Measurements from ENCODE around the gene GSTM3. TPM values are rescaled to one million over a fixed set of nuclear protein-coding genes. Genes with fewer than 3 reads are reported as not detected.

GSTM3 gene
- total and polyA plus RNA-seq, 9 of the 15 experiments (the other 6 are each of a cell fraction or from before 2014, with no cell fraction given): 3.9 to 24.5 (median 9.4) TPM

DNA sequence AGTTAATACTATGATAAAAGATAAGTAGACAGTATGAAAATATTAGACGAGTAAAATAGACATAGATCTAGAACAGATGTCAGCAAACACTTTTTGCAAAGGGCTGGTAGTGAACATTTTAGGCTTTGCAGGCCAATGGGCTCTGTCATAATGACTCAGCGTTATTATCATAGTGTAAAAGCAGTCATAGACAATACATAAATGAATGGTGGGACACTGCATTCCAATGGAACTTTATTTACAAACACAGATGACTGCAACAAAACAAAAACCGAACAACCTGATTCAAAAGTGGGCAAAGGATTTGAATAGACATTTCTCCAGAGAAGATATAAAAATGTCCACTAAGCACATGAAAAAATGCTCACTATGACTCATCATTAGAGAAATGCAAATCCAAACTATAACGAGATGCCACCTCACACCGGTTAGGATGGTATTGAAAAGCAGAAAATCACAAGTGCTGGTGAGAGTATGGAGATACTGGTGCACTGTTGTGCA, 21.5 kb downstream of the GSTM3 start (continued):
- TF ChIP-seq ZNF407 (IDR thresholded peaks at IDR 0.05; ENCODE audit: low read depth): no peak
- peak; percentile 42; the same call in 1 of the 2 replicates for TF ChIP-seq ATF7 (IDR thresholded peaks at IDR 0.05)
- no peak for TF ChIP-seq DEAF1 (CRISPR knock-in tag; IDR thresholded peaks at IDR 0.05)
- TF ChIP-seq MED1 (CRISPR knock-in tag; IDR thresholded peaks at IDR 0.05; ENCODE audit: borderline replicate concordance): no peak
- TF ChIP-seq PTRF (tag; IDR thresholded peaks at IDR 0.05): peak; percentile 58; the same call in 1 of the 2 replicates
- TF ChIP-seq, protein P1, sequence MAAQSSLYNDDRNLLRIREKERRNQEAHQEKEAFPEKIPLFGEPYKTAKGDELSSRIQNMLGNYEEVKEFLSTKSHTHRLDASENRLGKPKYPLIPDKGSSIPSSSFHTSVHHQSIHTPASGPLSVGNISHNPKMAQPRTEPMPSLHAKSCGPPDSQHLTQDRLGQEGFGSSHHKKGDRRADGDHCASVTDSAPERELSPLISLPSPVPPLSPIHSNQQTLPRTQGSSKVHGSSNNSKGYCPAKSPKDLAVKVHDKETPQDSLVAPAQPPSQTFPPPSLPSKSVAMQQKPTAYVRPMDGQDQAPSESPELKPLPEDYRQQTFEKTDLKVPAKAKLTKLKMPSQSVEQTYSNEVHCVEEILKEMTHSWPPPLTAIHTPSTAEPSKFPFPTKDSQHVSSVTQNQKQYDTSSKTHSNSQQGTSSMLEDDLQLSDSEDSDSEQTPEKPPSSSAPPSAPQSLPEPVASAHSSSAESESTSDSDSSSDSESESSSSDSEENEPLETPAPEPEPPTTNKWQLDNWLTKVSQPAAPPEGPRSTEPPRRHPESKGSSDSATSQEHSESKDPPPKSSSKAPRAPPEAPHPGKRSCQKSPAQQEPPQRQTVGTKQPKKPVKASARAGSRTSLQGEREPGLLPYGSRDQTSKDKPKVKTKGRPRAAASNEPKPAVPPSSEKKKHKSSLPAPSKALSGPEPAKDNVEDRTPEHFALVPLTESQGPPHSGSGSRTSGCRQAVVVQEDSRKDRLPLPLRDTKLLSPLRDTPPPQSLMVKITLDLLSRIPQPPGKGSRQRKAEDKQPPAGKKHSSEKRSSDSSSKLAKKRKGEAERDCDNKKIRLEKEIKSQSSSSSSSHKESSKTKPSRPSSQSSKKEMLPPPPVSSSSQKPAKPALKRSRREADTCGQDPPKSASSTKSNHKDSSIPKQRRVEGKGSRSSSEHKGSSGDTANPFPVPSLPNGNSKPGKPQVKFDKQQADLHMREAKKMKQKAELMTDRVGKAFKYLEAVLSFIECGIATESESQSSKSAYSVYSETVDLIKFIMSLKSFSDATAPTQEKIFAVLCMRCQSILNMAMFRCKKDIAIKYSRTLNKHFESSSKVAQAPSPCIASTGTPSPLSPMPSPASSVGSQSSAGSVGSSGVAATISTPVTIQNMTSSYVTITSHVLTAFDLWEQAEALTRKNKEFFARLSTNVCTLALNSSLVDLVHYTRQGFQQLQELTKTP (IDR thresholded peaks at IDR 0.05; ENCODE audit: low read depth in 1 of 2, partially characterized antibody in 2 of 2): peak in 1 of 2 experiments; percentile 82
- 0 out of 2 replicates have a peak, but pooled peaks have one; percentile 32 for TF ChIP-seq ZNF324 (CRISPR knock-in tag; IDR thresholded peaks at IDR 0.05)
- TF ChIP-seq HEY1 (CRISPR knock-in tag; IDR thresholded peaks at IDR 0.05; ENCODE audit: borderline replicate concordance): no peak
- TF ChIP-seq NFE2 (IDR thresholded peaks at IDR 0.05; ENCODE audit: low read depth): peak; percentile 99
